ENCODE results near the gene ACO2. TPM values are rescaled to one million over a fixed set of nuclear protein-coding genes. Genes with fewer than 3 reads are reported as not detected.
A peak's percentile ranks its signal among the peaks of the same experiment; 100 is the strongest.

ACO2 gene
- total and polyA plus RNA-seq, 2 of the 13 experiments (the other 11 are each of a cell fraction or from before 2014, with no cell fraction given), result 19.2 to 45.6 TPM

DNA sequence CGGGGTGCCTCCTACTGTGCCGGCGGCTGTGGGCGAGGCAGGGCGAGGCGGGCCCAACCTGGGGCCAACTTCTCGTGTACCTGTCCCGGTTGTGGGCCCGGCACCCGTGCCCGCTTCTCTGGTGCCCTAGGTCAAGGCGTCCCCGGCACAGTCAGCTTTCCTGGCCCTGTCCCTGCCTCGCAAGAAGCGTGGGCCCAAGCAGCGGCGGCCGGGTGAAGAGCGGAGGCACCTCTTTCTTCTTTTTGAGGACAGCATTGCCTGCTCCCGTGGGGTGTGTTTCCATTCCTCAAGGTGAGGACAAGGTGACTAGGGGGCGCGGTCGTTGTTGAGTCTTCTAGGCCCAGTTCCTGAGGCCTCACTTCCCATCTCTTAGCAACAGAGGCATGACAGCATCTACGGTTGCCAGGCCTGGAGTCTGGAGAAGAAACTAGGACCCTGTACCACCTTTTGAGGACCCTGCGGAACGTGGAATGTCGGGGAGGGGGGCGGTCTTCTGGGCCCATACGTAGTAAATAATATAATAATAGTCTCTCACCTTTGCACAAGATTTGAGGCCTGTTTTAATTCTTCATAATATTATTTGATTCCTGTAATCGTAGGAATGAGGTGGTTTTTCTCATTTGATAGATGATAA is 418 bp downstream of the ACO2 start (continued):
- no peak for TF ChIP-seq MED8 (CRISPR knock-in tag; IDR thresholded peaks at IDR 0.05; ENCODE audit: insufficient replicate concordance)
- TF ChIP-seq U2AF1 (optimal IDR thresholded peaks at IDR 0.05; ENCODE audit: low read depth, low read length), result peak; percentile 62
- TF ChIP-seq ZNF891 (CRISPR knock-in tag; IDR thresholded peaks at IDR 0.05), result peak; percentile 80
- TF ChIP-seq ZKSCAN1 (IDR thresholded peaks at IDR 0.05; ENCODE audit: low read length), result no peak
- TF ChIP-seq MBNL3 (CRISPR knock-in tag; conservative IDR thresholded peaks at IDR 0.05), result no peak
- TF ChIP-seq, protein P1, sequence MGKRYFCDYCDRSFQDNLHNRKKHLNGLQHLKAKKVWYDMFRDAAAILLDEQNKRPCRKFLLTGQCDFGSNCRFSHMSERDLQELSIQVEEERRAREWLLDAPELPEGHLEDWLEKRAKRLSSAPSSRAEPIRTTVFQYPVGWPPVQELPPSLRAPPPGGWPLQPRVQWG (CRISPR knock-in tag; IDR thresholded peaks at IDR 0.05; ENCODE audit: borderline replicate concordance, low read depth), result no peak
- no peak for TF ChIP-seq BRCA1 (CRISPR knock-in tag; IDR thresholded peaks at IDR 0.05)
- no peak for TF ChIP-seq RXRB (CRISPR knock-in tag; IDR thresholded peaks at IDR 0.05; ENCODE audit: borderline replicate concordance)
- no peak for TF ChIP-seq RCOR2 (CRISPR knock-in tag; IDR thresholded peaks at IDR 0.05)
- no peak for TF ChIP-seq AKAP8 (CRISPR knock-in tag; IDR thresholded peaks at IDR 0.05)
- TF ChIP-seq, protein P2, sequence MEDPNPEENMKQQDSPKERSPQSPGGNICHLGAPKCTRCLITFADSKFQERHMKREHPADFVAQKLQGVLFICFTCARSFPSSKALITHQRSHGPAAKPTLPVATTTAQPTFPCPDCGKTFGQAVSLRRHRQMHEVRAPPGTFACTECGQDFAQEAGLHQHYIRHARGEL (CRISPR knock-in tag; IDR thresholded peaks at IDR 0.05), result no peak
- TF ChIP-seq ZNF878 (CRISPR knock-in tag; IDR thresholded peaks at IDR 0.05), result no peak
- 0 out of 2 replicates have a peak, but pooled peaks have one; percentile 33 for TF ChIP-seq SIN3A (IDR thresholded peaks at IDR 0.05; ENCODE audit: borderline replicate concordance, low read depth, low read length)
- TF ChIP-seq EEA1 (CRISPR knock-in tag; IDR thresholded peaks at IDR 0.05; ENCODE audit: borderline replicate concordance), result peak; percentile 24; the same call in 1 of the 2 replicates
- TF ChIP-seq, protein P3, sequence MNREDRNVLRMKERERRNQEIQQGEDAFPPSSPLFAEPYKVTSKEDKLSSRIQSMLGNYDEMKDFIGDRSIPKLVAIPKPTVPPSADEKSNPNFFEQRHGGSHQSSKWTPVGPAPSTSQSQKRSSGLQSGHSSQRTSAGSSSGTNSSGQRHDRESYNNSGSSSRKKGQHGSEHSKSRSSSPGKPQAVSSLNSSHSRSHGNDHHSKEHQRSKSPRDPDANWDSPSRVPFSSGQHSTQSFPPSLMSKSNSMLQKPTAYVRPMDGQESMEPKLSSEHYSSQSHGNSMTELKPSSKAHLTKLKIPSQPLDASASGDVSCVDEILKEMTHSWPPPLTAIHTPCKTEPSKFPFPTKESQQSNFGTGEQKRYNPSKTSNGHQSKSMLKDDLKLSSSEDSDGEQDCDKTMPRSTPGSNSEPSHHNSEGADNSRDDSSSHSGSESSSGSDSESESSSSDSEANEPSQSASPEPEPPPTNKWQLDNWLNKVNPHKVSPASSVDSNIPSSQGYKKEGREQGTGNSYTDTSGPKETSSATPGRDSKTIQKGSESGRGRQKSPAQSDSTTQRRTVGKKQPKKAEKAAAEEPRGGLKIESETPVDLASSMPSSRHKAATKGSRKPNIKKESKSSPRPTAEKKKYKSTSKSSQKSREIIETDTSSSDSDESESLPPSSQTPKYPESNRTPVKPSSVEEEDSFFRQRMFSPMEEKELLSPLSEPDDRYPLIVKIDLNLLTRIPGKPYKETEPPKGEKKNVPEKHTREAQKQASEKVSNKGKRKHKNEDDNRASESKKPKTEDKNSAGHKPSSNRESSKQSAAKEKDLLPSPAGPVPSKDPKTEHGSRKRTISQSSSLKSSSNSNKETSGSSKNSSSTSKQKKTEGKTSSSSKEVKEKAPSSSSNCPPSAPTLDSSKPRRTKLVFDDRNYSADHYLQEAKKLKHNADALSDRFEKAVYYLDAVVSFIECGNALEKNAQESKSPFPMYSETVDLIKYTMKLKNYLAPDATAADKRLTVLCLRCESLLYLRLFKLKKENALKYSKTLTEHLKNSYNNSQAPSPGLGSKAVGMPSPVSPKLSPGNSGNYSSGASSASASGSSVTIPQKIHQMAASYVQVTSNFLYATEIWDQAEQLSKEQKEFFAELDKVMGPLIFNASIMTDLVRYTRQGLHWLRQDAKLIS (CRISPR knock-in tag; IDR thresholded peaks at IDR 0.05), result no peak
- TF ChIP-seq ZFP36 (IDR thresholded peaks at IDR 0.05; ENCODE audit: borderline replicate concordance, low read depth, low read length, partially characterized antibody), result no peak
- peak; percentile 17; the same call in 1 of the 2 replicates for TF ChIP-seq ZNF430 (CRISPR knock-in tag; IDR thresholded peaks at IDR 0.05)
- TF ChIP-seq ZBTB38 (CRISPR knock-in tag; IDR thresholded peaks at IDR 0.05), result no peak
- TF ChIP-seq CHD4 (IDR thresholded peaks at IDR 0.05; ENCODE audit: borderline replicate concordance, low read length), result no peak
- TF ChIP-seq NFIB (CRISPR knock-in tag; IDR thresholded peaks at IDR 0.05; ENCODE audit: borderline replicate concordance), result no peak
- no peak for TF ChIP-seq ZBTB4 (CRISPR knock-in tag; IDR thresholded peaks at IDR 0.05; ENCODE audit: borderline replicate concordance)
- no peak; the same call in 1 of the 2 replicates for TF ChIP-seq ZMAT3 (CRISPR knock-in tag; conservative IDR thresholded peaks at IDR 0.05)
- TF ChIP-seq RFX1 (IDR thresholded peaks at IDR 0.05), result no peak
- no peak for TF ChIP-seq ZNF562 (CRISPR knock-in tag; IDR thresholded peaks at IDR 0.05; ENCODE audit: borderline replicate concordance)

All from HepG2 (cell line).